ENCODE measurements around the gene OPCML. TPM values are rescaled to one million over a fixed set of nuclear protein-coding genes. Genes with fewer than 3 reads are reported as not detected.

OPCML gene
- total RNA-seq, 1 experiment from 2014 or later: not detected

- BruUV-seq (replicated peaks): no TSS peak
- no peak overlapping the region for H3K9ac ChIP-seq (ENCODE audit: low read length)
Observed at GRCh38 chr11:133491680-133492383, 40.5 kb downstream of the OPCML start.

GRCh38 chr11:133480722-133481121 is 51.6 kb downstream of the OPCML start:
- H3K9me3 ChIP-seq (ENCODE audit: low read length): peaks cover 39% of the 10 kb centered on the region; the same call in 1 of the 2 replicates
- POLR2A ChIA-PET (ENCODE audit: unreplicated experiment): no interaction called here
- CTCF ChIA-PET: no interaction called here
- H3K4me2 ChIP-seq (ENCODE audit: low read length): no peak overlapping the region
- BruUV-seq (replicated peaks): no TSS peak
- H3F3A ChIP-seq (ENCODE audit: low read length, unreplicated experiment): no peaks in the 10 kb centered on the region
- H3K4me1 ChIP-seq (ENCODE audit: insufficient read depth, low read length): no peaks in the 10 kb centered on the region
- DNase-seq (no peak), ATAC-seq (no peak)
- no peaks in the 10 kb centered on the region for H4K20me1 ChIP-seq (ENCODE audit: low read length)
- H2AFZ ChIP-seq (ENCODE audit: low read length): no peak overlapping the region
- TF ChIP-seq EZH2phosphoT487 (IDR thresholded peaks at IDR 0.05; ENCODE audit: borderline replicate concordance, low read length) (no peak), EZH2 (IDR thresholded peaks at IDR 0.05; ENCODE audit: low read length, unreplicated experiment) (no peak), CTCF (conservative IDR thresholded peaks at IDR 0.05; ENCODE audit: low read depth, low read length) (no peak)
- no peak overlapping the region for H3K27ac ChIP-seq (ENCODE audit: low read length)
- H3K27me3 ChIP-seq (ENCODE audit: low read length): no peaks in the 10 kb centered on the region
- H3K79me2 ChIP-seq (ENCODE audit: low read length): no peaks in the 10 kb centered on the region
- no peaks in the 10 kb centered on the region for H3K9me2 ChIP-seq (replicated peaks; ENCODE audit: low read length)
- H3K36me3 ChIP-seq (ENCODE audit: low read depth, low read length): no peaks in the 10 kb centered on the region
- H3K4me3 ChIP-seq (ENCODE audit: low read length): no peak overlapping the region
- intact Hi-C loops (cut with micrococcal nuclease): no loop called here
- no peak overlapping the region for H3K9ac ChIP-seq (ENCODE audit: low read length)

More at GRCh38 chr11:133491680-133492383, 40.5 kb downstream of the OPCML start:
- H3K4me1 ChIP-seq (ENCODE audit: insufficient read depth, low read length): no peaks in the 10 kb centered on the region
- ChIA-PET CTCF (no interaction called here), POLR2A (ENCODE audit: unreplicated experiment) (no interaction called here)
- H2AFZ ChIP-seq (ENCODE audit: low read length): no peak overlapping the region
- no peak for TF ChIP-seq EZH2phosphoT487 (IDR thresholded peaks at IDR 0.05; ENCODE audit: borderline replicate concordance, low read length)
- TF ChIP-seq CTCF (conservative IDR thresholded peaks at IDR 0.05; ENCODE audit: low read depth, low read length): no peak
- TF ChIP-seq EZH2 (IDR thresholded peaks at IDR 0.05; ENCODE audit: low read length, unreplicated experiment): no peak
- H3K4me3 ChIP-seq (ENCODE audit: low read length): no peak overlapping the region
- H3K36me3 ChIP-seq (ENCODE audit: low read depth, low read length): no peaks in the 10 kb centered on the region
- peaks cover 59% of the 10 kb centered on the region for H3K9me3 ChIP-seq (ENCODE audit: low read length)
- no peaks in the 10 kb centered on the region for H3F3A ChIP-seq (ENCODE audit: low read length, unreplicated experiment)
- H3K27me3 ChIP-seq (ENCODE audit: low read length): no peaks in the 10 kb centered on the region
- no peaks in the 10 kb centered on the region for H3K79me2 ChIP-seq (ENCODE audit: low read length)
- H3K9me2 ChIP-seq (replicated peaks; ENCODE audit: low read length): no peaks in the 10 kb centered on the region
- no peak overlapping the region for H3K4me2 ChIP-seq (ENCODE audit: low read length)
- no peak overlapping the region for H3K27ac ChIP-seq (ENCODE audit: low read length)
- ATAC-seq: no peak
- intact Hi-C loops (cut with micrococcal nuclease): no loop called here
- no peak for DNase-seq
- H4K20me1 ChIP-seq (ENCODE audit: low read length): no peaks in the 10 kb centered on the region

- Histone ChIP-seq H3K9me2 (replicated peaks; ENCODE audit: low read length) (no peaks in the 10 kb centered on the region), H3K9ac (ENCODE audit: low read length) (no peak overlapping the region), H3K4me3 (ENCODE audit: low read length) (no peak overlapping the region), H3K4me1 (ENCODE audit: insufficient read depth, low read length) (no peaks in the 10 kb centered on the region), H3K79me2 (ENCODE audit: low read length) (no peaks in the 10 kb centered on the region), H3K36me3 (ENCODE audit: low read depth, low read length) (no peaks in the 10 kb centered on the region), H3F3A (ENCODE audit: low read length, unreplicated experiment) (no peaks in the 10 kb centered on the region), H3K4me2 (ENCODE audit: low read length) (no peak overlapping the region), H3K9me3 (ENCODE audit: low read length) (peaks cover 44% of the 10 kb centered on the region), H3K27me3 (ENCODE audit: low read length) (no peaks in the 10 kb centered on the region), H3K27ac (ENCODE audit: low read length) (no peak overlapping the region), H4K20me1 (ENCODE audit: low read length) (no peaks in the 10 kb centered on the region), H2AFZ (ENCODE audit: low read length) (no peak overlapping the region)
- no peak for DNase-seq
- ChIA-PET POLR2A (ENCODE audit: unreplicated experiment) (no interaction called here), CTCF (no interaction called here)
- BruUV-seq (replicated peaks): no TSS peak
- ATAC-seq: no peak
- intact Hi-C loops (cut with micrococcal nuclease): no loop called here
- TF ChIP-seq EZH2 (IDR thresholded peaks at IDR 0.05; ENCODE audit: low read length, unreplicated experiment): no peak
- no peak for TF ChIP-seq EZH2phosphoT487 (IDR thresholded peaks at IDR 0.05; ENCODE audit: borderline replicate concordance, low read length)
- TF ChIP-seq CTCF (conservative IDR thresholded peaks at IDR 0.05; ENCODE audit: low read depth, low read length): no peak
Observed at GRCh38 chr11:133479209-133479608, 53.1 kb downstream of the OPCML start.

Data from PC-3 (cell line).